Stimulated activated CD8-positive, alpha-beta memory T cell treated with anti-CD3 and anti-CD28 coated beads, Interleukin-15, amount 100 ng/mL, for 24 hours (primary cell): Measurements from ENCODE around the gene PPP1R27.

Experiments used
- DNase-seq: peaks from one replicate; pipeline ENCODE4 v3.0.0-alpha.2; 2020; ENCODE audit warnings: low read depth

PPP1R27 gene

DNA sequence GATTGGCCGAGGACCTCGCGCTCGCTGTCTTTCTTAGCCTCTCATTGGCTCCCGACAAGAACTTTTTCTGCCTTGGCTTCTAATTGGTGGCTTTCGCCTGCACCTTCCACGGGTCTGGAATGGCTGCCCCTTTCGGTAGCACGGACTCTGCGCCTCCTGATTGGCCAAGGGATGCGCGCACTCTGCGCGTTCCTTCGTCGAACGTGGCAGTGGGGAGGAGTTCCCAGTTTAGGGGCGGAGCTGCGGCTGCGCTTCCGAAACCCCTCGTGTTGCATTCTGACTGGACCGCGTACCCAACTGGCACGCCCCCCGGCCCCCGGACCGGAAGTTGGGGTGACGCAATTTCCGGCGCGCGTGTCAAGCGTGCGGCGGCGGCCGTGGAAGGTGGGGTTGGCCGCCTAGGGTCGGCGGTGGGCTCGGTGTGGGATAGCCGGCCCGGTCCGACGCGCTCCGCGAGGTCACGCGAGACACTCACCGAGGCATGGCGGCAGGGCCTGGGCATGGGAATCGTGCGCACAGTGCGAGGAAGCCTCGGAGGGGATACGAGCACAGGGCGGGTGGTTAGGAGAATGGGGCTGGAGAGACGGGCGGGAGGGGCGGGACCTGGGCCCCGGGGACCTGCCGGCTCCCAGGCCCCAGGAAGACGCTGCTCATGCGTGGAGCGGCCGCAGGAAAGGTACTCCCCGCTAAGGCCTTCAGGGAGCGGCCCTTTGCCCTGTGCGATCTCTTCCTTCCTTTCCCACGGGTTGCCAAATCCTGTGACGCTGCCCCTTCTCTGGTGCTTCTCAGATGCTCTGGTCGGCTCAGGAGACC, 26.1 kb upstream of the PPP1R27 start:
- peak; percentile 100 for DNase-seq

DNA sequence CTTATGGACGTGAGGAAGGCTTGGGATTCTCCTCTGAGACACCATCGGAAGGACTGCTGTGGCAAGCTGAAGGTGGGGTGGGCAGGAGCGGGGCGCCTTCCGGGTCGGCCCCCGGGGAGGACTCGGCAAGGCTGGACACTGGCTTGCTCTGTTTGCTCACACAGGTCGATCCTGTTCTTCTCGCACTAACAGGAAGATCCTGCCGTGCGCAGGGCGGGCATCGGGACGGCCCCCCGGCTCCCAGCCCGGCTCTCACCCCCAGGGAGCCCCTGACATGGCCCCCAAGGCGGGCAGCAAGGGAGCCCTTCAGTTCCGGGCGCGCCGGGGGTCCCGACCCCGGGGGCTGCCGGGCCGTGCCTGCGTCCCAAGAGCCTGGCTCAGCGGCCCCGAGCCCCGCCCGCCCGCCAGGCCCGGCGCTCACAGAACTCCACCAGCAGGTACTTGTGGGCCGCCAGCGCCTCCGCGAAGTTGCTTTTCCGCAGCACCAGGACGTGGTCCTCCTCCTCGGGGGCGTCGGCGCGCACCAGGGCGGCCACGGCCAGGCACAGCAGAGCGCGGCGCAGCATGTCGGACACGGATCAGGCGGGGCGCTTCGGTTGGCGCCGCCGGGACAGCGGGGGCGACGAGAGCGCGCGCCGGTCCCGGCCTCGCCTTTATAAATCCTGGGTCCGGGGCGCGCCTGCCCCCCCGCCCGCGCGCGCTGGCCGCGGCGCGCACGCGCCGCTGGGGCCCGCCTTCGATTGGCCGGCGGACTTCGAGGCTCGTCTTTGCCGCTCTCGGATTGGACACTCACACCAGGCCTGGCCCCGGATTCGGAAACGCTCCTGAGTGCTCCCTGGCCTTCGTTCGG, 25.3 kb upstream of the PPP1R27 start, which contains the start of gene P4HB:
TSS of gene P4HB (minus strand) at position 630 of the 850 bp plus-strand sequence. CDS start at position 566, 64 bp downstream.
- DNase-seq: peak; percentile 88

- DNase-seq: no peak
Observed at GRCh38 chr17:81858967-81859905, 24.4 kb upstream of the PPP1R27 start.

- no peak for DNase-seq
Observed at GRCh38 chr17:81858170-81858966, 23.5 kb upstream of the PPP1R27 start.

DNA sequence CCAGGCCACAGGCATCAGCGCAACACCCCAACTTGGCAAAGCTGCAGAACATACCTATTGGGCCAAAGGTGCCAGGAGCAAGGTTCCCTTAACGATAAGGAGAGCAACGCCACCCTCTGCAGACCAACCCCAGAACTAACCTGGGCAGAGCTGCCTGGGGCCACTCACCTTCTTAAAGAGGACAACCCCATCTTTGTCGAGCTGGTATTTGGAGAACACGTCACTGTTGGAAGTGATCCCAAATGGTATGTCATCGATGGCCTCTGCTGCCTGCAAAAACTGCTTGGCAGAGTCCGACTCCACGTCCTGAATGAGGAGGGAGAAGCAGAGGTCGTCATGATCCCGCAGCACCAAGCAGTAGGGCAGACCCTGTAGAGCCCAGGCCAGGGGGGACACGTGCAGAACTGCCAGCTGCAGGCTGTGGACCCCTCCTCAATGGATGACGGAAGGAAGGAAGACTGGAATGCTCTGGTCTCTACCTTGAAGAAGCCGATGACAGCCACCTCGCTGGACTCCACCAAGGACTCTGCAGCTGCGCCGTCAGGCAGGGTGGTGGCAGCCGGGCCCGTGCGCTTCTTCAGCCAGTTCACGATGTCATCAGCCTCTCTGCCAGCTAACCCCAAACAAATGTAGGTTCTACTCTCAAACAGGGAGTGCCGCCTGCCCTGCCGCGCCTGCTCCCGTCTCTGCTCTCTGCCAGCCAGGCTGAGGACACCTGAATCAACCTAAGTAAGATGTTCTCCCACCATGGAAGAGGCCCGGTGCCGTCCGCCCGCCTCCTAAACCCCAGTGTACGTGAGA, 20.3 kb upstream of the PPP1R27 start:
- no peak for DNase-seq

- no peak for DNase-seq
Observed at GRCh38 chr17:81852237-81852636, 17.4 kb upstream of the PPP1R27 start.

DNA sequence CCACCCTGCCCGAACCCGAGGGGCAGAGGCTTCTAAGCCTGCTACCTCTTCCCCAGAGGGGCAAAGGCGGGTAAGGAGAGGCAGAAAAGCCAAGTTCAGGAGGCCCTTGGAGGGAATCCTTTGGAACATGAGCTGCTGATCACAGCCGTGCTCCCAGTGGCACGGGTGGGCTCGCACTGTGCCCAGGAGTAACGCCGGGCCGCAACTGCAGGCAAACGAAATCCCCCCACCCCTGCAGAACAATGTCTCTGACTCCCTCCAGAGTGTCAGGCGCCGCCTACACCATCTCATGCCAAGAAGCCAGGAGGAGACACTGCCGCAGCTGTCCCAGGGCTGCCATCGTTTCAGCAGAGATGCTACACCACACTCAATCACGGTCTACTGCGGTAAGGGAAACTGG, 16.6 kb upstream of the PPP1R27 start:
- no peak for DNase-seq

DNA sequence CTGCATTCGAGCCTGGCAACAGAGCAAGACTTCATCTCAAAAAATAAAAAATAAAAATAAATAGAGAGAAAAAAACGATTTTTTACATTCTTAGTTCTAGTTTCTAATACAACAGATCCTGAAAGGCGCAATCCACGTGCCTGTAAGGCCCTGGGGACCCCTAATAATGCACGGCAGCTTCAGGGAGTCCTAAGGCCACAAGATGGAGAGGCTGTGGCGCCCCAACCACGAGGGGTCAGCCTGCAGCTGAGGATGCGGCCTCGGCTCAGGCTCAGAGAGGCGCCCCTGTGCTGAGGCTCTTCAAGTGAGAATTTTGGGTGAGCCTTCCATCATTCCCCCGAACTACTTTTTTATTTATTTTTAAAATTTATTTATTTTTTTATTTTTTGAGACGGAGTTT, 14.6 kb upstream of the PPP1R27 start:
- DNase-seq: no peak

GRCh38 chr17:81846743-81847689, 12.2 kb upstream of the PPP1R27 start:
- DNase-seq: no peak

DNA sequence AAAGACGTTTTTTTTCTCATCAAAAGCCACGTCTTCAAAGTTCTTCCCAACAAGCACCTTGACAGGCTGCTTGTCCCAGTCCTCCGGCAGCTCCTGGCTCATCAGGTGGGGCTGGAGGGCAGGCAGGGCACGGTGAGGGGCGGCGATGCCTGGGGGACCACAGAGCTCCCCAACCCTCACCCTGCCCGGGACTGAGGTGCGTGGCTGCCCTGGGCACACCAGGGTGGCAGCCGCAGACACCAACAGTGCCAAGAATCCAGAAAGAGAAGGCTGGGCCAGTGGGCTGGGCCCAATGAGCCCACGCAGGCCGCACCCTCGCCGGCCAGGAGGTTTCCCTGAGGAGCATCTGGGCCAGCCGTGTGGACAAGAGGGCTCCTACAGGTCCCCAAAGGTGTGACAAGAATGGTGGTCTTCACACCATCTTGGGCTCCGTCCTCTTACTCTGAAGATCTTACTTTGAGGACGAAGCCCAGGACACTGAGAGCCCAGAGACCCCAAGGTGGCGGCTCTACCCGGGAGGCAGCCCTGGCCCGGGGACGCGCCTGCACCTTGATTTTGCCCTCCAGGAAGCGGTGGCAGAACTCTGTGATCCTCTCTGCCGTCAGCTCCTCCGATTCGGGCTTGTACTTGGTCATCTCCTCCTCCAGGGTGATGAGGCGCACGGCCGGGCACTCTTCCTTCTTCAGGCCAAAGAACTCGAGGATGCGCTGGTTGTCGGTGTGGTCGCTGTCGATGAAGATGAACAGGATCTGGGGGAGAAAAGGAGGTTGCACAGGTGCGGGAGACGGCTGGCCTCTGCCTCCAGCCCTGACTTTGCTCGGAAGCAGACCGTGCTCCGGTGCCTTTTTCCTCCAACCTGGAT, 11.3 kb upstream of the PPP1R27 start:
- DNase-seq: no peak

DNA sequence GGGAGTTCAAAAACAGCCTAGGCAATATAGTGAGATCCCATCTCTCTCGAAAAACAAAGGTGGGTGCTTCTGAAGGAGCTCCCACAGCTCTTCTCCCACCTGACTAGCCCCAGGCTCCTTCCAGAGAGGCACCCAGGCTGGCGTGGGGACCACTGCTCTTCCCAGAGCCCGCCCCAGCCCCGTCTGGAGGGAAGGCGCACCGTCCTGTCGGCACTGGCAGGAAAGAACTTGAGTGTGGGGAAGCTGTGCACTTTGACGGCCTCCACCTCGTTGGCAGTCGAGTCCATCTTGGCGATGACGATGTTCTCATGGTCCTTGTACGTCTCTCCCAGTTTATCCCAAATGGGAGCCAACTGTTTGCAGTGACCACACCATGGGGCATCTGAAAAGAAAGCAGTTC, 10.5 kb upstream of the PPP1R27 start:
- DNase-seq: no peak

- DNase-seq: no peak
Observed at GRCh38 chr17:81844887-81845286, 10.0 kb upstream of the PPP1R27 start.

GRCh38 chr17:81844327-81844851, 9.5 kb upstream of the PPP1R27 start:
- DNase-seq: no peak

GRCh38 chr17:81843713-81844326, 9.0 kb upstream of the PPP1R27 start:
- DNase-seq: no peak

DNA sequence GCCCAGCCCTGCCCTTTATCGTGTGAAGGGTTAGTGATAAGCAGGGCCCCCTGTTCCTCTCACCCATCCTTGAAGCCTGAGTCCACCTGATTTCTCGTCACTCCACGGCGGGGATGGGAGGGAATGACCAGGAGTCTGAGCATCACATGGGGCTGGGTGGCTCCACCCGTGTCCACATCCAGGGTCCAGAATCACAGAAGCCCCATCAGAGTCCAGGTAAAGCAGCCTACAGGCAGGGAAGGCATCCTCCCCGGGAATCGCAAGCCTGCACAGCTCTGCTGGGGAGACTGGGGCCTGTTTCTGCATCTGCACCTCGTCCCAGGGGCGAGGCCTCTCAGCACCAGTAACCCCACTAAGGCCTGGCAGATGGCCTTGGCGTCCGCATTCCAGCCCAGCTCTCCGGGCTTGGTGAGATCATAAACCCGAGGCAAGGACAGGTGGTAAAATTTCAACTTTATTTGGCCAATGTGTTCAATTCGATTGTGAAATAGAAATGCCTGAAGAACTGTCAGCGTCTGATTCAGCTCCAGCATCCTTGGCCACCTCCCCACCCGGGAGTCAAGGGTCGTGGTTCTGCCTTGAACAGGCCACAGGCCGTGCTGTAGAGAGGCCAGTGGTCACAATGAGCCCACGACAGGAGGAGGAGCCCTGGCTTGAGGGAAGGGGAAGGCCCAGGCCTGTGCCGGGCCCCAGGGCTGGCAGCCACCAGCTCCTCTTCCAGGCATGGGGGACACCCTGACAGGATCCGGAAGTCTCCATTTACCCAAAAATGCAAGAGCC, 8.1 kb upstream of the PPP1R27 start:
- no peak for DNase-seq

- DNase-seq: no peak
Observed at GRCh38 chr17:81842378-81842724, 7.5 kb upstream of the PPP1R27 start.

DNA sequence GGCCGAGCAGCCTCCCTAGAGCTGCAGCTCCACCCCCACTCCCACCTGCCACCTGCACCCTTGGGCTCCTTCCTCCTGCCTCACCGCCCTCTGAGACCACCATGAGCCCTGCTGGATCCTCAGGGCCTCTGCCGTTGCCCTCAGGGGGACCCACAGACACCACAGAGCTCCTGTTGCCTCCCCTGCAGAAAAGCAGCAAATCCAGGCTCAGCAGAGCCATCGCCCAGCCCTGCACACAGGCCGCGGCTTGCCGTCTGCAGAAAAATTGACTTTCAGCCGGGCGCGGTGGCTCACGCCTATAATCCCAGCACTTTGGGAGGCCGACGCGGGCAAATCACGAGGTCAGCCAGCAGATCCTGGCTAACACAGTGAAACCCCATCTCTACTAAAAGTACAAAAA, 7.0 kb upstream of the PPP1R27 start:
- no peak for DNase-seq
